Skeletal muscle cell (primary cell): Measurements from ENCODE around the gene IBA57.
A peak's percentile ranks its signal among the peaks of the same experiment; 100 is the strongest.

Experiments
- DNase-seq: peaks from one replicate; pipeline ENCODE4 v3.0.0-alpha.2; 2010; ENCODE audit warnings: low read depth
- H3K4me3 ChIP-seq: 2 replicates; pipeline ENCODE4 v1.5.1; 2011; ENCODE audit warnings: low read depth, mild to moderate bottlenecking, control low read depth, low read length, moderate library complexity

The IBA57 gene

DNA sequence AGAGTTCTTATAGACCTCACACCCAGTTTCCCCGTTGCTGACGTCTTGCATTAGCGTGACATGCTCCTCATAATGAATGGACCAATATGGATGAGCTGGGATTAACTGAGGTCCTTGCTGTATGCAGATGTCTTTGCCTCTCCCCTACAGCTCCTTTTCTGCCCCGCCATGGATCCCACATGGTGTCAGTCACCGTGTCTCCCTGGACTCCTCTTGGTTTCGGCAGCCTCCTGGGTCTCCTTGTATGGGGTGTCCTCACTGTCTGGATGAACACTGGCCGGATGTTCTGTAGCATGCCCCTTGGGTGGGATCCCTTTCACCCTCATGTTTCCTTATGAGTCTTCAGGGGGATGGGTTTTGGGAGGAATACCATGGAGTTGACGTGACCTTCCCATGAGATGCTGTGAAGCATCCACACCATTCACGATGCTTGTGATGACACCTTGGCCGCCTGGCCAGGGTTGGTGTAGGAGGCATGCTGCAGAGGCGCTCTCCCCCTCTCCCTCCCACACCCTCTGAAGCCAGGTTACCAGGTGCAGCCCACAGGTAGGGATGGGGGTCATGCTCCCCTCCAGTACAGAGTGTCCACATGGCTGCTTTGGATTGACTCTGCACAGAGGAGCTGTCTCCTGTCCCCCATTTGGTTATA, 11.5 kb upstream of the IBA57 start:
- H3K4me3 ChIP-seq, result no peak overlapping the region
- DNase-seq, result no peak

DNA sequence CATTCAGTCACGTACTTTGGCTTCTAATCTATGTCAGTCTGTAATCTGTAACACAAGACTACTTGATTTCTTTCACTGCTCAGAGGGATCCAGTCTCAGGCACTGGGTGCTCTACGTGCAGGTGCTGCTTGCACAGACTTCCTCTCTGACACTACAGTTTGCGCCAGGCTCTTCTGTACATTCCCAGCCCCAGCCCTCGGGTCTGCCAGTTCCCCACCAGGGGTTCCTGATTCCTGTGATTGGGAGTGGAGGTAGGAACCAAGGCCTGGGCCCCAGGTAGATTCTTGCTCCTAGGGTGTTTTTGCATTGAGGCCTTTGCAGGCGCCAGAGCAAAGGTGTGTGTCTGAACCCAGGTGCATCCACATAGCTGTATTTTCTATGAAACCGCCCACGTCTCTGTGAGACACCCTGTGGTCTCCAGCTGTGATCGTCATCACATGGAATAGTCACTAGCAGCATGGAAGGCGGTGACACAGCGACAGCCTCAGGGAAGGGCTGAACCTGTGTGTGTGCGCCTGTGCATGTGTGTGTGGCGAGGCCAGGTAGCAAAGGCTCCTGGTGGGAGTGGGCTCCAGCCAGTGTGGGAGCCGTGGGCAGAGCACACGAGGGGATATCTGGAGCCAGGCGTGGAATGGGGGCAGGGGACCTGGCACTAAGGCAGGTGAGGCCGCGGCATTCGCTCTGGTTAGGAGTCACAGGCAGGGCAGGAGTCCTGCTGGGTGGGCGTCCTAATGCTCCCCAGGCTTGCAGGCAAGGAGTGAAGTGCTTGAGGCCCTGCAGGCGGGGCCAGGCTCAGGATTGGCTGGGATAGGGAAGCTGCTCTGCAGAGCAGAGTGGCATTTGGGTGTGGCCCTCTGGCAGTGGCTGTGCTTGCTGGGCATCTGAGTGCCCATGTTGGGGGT, 10.7 kb upstream of the IBA57 start:
- no peak for DNase-seq

DNA sequence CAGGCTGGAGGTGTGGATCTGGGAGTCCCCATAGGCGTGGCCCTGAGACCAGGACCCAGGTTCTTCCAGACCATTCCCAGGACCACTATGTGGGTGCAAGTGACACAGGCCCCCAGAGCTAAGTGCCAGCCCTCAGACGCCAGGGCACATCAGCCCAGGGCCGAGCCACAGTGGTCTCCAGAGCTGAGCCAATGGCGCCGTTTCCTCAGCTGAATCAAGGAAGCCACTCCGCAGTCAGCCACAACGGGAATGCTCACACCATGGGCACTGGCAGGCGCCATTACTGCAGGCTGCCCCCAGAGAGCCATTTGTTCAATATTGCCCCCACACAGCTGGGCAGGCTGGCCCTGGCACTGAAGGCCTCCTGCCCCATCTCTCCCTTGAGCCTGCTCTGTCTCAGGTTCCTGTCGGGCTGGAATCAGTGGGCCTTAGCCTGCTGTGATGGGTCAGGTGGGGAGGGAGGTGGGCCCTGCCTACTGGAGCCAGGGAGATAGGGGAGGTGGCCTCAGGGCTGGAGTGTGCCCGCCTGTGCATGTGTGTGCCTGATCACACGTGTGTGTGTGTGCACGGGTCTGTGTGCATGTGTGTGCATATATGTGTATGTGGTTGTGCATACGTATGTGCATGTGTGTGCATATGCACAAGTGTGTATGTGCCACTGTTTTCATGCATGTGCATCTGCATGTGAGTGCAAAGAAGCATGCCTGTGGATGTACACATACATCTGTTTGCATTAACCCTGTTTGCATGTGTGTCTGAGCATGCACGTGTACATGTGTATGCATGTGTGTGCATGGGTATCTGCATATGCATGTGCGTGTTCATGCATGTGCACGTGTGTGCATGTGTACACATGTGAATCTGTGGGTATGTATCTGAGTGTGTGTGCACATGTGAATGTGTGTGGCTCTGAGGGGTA, 9.7 kb upstream of the IBA57 start:
- H3K4me3 ChIP-seq, result no peak overlapping the region
- DNase-seq, result no peak

More for the DNA sequence above, 10.7 kb upstream of the IBA57 start:
- no peak overlapping the region for H3K4me3 ChIP-seq

DNA sequence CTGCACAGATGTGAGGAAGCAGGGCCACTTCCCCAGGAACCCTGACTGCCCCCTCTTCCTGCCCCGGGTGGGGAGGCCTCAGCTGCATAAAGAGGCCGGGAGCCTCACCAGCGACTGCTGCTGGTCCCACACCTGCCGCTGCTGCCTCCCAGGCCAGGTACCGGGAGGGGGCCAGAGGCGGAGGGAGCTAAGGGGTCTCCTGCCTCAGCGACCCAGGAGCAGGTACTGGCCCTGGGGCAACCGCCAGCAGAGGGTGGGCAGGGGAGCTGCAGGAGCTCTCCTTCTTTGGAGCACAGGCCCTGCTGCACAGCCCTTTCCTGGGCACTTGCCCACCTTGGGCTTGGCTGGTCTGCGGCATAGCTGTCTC, 9.1 kb upstream of the IBA57 start:
- DNase-seq, result no peak
- no peak overlapping the region for H3K4me3 ChIP-seq

DNA sequence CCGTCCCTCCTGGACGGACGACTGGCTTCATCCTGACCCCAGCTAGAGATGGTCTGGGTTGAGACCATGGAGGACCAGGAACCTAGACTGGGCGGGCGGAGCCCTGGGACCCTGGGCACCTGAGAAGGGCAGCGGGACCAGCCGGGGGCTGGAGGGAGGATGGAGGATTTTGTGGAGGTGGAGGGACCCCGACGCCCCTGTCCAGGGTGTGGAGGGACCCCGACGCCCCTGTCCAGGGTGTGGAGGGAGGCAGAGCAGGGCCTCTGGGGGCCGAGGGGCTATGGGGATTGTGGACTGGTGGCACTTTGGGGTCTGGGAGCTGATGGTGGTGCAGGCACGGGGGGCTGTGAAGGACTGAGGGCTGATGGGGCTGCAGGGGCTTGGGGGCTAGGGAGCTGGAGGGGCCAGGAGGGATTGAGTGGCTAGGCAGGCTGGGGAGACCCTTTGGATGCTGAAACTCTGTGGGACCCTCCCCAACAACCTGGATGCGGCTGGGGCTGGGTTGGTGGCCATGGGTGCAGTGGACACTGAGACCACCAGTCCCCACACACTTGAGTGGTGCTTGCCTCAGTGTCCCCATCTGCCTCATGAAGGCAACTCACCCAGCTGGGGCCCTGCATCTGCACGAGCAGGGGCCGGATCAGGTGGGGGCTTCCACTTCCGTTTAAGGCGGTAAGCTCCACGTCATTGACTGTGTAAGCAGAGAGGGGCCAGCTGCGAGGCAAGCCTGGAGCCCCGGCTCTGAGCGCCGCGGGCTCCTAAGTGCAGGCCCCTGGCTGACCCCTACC, 8.5 kb upstream of the IBA57 start:
- no peak for DNase-seq
- no peak overlapping the region for H3K4me3 ChIP-seq

DNA sequence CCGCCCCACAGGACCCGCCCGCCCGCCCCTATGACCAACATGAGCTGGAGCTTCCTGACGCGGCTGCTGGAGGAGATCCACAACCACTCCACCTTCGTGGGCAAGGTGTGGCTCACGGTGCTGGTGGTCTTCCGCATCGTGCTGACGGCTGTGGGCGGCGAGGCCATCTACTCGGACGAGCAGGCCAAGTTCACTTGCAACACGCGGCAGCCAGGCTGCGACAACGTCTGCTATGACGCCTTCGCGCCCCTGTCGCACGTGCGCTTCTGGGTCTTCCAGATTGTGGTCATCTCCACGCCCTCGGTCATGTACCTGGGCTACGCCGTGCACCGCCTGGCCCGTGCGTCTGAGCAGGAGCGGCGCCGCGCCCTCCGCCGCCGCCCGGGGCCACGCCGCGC, 7.9 kb upstream of the IBA57 start:
- no peak for DNase-seq
- no peak overlapping the region for H3K4me3 ChIP-seq

DNA sequence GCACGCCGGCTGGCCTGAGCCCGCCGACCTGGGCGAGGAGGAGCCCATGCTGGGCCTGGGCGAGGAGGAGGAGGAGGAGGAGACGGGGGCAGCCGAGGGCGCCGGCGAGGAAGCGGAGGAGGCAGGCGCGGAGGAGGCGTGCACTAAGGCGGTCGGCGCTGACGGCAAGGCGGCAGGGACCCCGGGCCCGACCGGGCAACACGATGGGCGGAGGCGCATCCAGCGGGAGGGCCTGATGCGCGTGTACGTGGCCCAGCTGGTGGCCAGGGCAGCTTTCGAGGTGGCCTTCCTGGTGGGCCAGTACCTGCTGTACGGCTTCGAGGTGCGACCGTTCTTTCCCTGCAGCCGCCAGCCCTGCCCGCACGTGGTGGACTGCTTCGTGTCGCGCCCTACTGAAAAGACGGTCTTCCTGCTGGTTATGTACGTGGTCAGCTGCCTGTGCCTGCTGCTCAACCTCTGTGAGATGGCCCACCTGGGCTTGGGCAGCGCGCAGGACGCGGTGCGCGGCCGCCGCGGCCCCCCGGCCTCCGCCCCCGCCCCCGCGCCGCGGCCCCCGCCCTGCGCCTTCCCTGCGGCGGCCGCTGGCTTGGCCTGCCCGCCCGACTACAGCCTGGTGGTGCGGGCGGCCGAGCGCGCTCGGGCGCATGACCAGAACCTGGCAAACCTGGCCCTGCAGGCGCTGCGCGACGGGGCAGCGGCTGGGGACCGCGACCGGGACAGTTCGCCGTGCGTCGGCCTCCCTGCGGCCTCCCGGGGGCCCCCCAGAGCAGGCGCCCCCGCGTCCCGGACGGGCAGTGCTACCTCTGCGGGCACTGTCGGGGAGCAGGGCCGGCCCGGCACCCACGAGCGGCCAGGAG, 7.2 kb upstream of the IBA57 start:
- DNase-seq, result no peak
- no peak overlapping the region for H3K4me3 ChIP-seq

DNA sequence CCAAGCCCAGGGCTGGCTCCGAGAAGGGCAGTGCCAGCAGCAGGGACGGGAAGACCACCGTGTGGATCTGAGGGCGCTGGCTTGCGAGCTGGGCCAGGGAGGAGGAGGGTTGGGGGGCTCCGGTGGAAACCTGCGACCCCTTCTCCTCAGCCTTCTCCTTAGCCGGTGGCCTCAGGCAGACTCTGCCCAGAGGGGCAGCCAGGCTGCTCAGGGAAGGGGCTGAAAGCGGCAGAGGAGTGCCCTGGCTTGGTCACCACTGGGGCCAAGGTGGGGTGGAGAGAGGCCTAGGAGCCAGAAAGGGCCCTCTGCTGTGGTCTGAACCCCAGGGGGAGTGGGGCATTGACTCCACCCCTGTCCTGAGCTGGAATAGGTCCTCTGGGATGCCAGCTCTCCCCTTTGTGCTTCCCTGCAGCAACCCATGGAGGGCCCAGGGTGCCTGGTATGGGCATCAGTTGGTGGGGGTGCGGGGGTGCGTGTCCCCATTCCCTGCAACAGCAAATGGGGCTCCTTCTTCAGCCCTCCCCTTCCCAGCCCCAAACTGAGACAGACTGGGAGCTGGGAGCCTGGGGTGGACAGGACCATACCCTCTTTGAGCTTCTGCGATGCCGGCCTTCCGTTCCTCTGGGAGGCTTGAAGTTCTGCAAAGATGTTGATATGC, 6.5 kb upstream of the IBA57 start:
- H3K4me3 ChIP-seq, result no peak overlapping the region
- no peak for DNase-seq

DNA sequence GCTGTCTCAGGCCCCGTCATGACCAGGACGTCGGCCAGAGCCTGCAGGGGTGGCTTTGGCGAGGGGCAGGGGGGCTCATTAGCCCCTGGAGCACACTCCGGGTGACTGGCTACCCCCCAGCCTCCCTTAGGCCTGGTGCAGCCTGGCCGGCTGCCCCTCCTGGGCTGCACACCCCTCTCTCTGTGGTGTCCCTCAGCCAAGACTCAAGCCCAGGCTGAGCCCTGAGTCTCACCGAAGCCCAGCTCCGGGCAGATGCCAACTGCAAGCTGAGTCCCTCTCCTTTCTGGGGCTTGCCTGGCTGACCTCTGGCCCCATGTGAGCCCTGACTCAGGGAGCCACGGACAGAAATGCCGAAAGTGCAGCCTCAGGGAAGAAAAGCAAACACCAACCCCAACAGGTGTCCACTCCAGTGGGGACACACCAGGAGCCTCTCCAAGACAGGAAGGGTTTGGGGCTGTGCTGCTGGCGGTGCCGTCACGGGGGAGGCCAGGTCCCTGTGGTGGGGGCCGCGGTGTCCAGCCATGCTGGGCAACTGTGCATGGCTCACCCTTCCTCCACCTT, 5.3 kb upstream of the IBA57 start:
- H3K4me3 ChIP-seq, result no peak overlapping the region
- DNase-seq, result no peak

DNA sequence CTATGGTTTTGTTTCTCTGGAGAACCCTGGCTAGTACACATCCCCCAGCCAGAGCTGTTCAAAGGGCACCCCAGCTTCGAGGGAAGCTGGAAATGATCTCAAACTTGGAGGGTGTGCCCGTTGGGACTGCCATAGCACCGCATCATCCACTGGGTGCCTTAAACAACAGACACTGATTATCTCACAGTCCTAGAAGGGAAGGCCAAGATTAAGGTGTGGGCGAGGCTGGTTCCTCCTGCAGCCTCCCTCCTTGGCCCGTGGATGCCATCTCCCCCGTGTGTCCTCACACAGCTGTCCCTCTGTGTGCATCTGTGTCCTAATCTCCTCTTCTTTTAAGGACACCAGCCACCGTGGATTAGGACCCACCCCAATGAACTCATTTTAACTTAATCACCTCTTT, 4.2 kb upstream of the IBA57 start:
- no peak for DNase-seq
- no peak overlapping the region for H3K4me3 ChIP-seq

DNA sequence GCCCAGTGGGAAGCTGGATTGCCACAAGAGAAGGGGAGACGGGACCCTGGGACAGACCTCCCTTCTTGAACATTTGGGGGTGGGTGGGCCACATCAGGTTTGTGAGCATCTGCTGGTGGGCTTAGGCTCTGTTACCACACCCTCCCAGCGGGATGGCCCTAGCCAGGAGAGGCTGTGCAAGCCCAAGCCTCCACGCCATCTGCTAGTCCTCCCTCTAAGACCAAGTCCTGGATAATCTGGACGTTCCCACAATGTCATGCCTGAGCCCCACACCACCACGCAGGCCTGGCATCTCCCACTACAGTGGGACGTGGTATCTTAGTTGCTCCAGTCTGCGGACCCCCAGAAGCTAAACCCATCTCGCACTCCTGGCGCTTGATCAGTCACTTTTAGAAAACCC, 3.7 kb upstream of the IBA57 start:
- H3K4me3 ChIP-seq, result no peak overlapping the region
- no peak for DNase-seq

DNA sequence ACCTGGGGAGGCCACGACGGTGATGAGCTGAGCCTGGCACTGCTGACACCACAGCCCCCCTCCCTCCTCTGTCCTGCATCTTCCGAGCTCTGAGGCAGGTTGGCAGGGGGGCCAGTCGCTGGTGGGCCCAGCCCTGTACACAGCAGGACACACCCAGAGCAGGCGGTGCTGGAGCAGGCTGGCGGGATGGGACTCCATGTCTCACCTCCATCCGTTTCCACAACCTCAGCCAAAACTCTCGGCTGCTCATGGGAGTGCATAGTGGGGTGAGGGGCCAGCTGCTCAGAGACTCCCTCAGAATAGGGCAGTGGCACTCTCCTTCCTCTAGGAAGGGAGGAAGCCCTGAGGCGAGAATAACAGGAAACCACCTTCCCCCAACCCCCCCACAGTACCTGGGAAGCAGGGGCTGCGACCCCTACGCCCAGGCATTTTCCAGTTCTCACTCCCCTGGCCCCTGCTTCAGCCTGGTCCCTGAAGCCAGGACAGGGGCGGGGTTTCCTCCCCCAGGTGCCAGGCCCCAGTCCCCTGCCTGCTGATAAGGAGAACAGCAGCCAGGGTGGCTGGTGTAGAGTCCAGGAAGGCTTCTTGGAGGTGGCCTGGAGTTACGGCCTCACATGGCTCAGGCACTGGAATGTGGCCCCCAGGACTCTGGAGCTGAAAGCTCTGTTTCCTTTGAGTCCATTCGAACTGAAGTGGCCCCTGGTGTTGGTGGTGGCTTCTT, 3.2 kb upstream of the IBA57 start:
- DNase-seq, result no peak
- no peak overlapping the region for H3K4me3 ChIP-seq

DNA sequence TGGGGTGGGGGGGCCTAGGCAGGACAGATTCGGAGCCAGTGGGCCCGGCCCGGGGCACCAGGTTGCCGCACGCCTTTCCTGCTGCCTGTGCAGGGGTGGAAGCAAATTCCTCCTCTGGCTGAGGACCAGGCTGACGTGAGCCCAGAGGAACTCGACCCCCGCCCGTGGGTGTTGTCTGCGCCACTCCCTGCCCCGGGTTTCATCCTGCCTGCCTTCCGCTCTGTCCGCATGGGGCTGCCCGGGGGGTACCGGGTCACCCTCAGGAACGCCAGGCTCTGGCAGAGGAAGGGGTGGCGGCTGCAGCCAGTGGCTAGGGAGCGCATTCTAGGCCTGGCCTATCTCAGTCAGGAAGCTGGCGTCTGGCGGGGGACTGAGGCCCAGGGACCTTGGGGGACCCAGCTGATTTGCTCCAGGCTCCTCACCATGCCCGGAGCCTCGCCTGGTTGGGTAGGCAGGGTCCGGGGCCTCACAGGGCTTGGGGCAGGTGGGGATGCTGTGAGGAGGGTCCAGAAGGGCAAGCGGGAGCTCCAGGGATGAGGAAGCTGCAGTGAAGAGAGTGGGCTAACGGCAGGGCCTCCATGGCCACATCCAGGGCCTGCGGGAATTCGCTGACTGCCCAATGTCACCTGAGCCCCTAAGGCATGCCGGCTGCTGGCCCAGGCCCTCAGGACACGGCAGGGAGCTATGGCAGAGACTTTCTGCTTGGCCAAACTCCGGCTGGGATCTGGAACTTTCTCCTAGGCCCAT, 2.4 kb upstream of the IBA57 start:
- no peak overlapping the region for H3K4me3 ChIP-seq
- peak; percentile 15 for DNase-seq

DNA sequence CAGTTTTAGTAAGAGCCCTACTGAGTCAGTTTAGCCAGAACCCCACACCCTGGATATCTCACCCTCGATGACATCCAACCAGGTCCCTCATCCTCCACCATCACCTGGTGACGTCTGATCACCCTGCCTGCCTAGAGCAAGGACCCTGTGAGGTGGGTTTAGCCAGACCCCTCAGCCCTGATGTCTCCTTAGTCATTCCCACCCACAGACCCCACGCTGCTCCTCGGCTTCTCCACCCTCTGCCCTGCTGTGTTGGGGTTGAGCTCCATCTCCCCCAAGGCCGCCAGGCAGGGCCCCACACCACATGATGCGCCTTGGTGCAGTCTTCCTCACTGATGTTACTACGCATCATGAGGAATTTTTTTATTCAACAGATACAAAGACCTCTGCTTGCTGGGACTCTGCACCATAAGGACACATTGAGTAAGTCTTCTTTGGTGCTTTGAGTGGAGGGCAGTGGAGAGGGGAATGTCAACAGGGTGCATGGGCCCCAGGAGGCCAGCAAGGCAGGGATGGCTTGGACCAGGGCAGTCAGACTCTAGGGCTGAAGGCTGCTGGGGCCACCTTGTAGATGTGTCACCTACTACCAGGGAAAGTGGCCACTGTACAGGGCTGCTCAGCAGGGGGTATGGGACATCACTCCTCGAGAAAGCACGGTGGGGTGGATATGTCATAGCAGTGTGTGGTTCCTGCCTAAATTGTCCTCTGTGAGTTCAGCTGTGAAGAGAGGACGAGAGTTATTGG, 1.7 kb upstream of the IBA57 start:
- no peak overlapping the region for H3K4me3 ChIP-seq
- no peak for DNase-seq

DNA sequence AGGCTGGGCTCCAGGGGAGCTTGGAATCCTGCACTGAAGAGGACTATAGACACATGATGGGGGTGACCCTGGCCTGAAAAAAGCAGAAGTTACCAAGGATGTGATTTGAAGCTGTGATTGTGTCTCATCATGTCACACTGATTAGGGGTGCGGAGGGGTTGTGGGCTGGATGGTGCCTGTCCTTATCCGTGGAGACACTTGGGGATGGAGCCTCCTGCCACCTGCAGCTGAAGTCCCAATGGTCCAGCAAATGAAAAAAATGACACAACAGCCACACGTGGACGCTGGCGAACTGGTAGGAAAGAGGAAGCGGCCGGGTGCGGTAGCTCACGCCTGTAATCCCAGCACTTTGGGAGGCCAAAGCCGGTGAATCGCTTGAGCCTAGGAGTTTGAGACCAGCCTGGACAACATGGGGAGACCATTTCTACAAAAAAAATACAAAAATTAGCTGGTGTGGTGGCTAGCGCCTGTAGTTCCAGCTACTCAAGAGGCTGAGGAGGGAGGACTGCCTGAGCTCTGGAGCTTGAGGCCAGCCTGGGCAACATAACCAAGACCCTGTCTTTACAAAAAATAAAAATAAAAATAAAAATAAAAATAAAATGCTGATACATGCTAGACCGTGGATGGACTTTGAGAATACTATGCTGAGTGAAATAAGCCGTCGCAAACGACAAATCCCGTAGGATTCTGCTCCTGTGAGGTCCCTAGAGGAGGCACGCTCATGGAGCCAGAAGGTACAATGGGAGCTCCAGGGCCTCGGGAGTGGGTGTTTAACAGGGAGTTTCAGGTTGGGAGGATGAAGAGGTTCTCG, 838 bp upstream of the IBA57 start:
- peak overlapping the region; percentile 52 for H3K4me3 ChIP-seq
- no peak for DNase-seq
